Left ventricle myocardium inferior (tissue), 1 donor: Measurements from ENCODE around the gene HSD11B1L. TPM values are rescaled to one million over a fixed set of nuclear protein-coding genes. Genes with fewer than 3 reads are reported as not detected.

Experiments used
- DNase-seq: peaks from one replicate; pipeline ENCODE4 v3.0.0-alpha.2; 2020
- H3K27ac ChIP-seq: fragments of 200-600 bp; replicated peaks from 2 replicates; pipeline ENCODE4 v1.8.0; 2021
- H3K27me3 ChIP-seq: fragments of 200-600 bp; 2 replicates; pipeline ENCODE4 v1.8.0; 2021; ENCODE audit warnings: low read depth
- H3K36me3 ChIP-seq: fragments of 200-600 bp; 2 replicates; pipeline ENCODE4 v1.8.0; 2021
- H3K4me1 ChIP-seq: fragments of 200-600 bp; 2 replicates; pipeline ENCODE4 v1.8.0; 2021
- H3K4me3 ChIP-seq: fragments of 200-600 bp; 2 replicates; pipeline ENCODE4 v1.8.0; 2021; ENCODE audit warnings: mild to moderate bottlenecking, moderate library complexity
- H3K9me3 ChIP-seq: fragments of 200-600 bp; replicated peaks from 2 replicates; pipeline ENCODE4 v1.8.0; 2021
- CTCF ChIP-seq: fragments of 200-600 bp; IDR thresholded peaks from 2 replicates; pipeline ENCODE4 v1.8.0; 2021; ENCODE audit warnings: antibody characterized with exemption, mild to moderate bottlenecking, borderline replicate concordance
- intact Hi-C: fragments of 100-400 bp; cut with micrococcal nuclease; formaldehyde crosslinking; loops from one replicate; pipeline ENCODE4 v1.11.0; 2022
- total RNA-seq: library from RNA; stranded (reverse); fragmentation: NEBNext Ultra II Directional; extraction: Animal tissue kit (Norgen Biotek cat#: 25700); gene quantifications from one replicate; pipeline ENCODE4 v1.2.1, GENCODE V29; 2021
- donor health status: DM: no; HTN: yes; CAD: no; lungs with severe emphysema.

HSD11B1L gene
- total RNA-seq, 1 donor from 2014 or later, result 4.5 TPM

- Histone ChIP-seq H3K27me3 (no peaks in the 10 kb centered on the region), H3K27ac (no peak overlapping the region), H3K9me3 (no peaks in the 10 kb centered on the region), H3K36me3 (peaks cover 95% of the 10 kb centered on the region), H3K4me3 (no peak overlapping the region), H3K4me1 (peaks cover 20% of the 10 kb centered on the region)
- DNase-seq, result no peak
- intact Hi-C loops, result no loop called here
- TF ChIP-seq CTCF, result no peak
Observed at GRCh38 chr19:5696196-5697021, 15.6 kb downstream of the HSD11B1L start.

GRCh38 chr19:5697022-5697889 lies 16.4 kb downstream of the HSD11B1L start:
- Histone ChIP-seq H3K27me3 (no peaks in the 10 kb centered on the region), H3K4me1 (peaks cover 11% of the 10 kb centered on the region), H3K9me3 (no peaks in the 10 kb centered on the region), H3K36me3 (peaks cover 87% of the 10 kb centered on the region), H3K27ac (no peak overlapping the region), H3K4me3 (no peak overlapping the region)
- TF ChIP-seq CTCF, result no peak
- no peak for DNase-seq
- intact Hi-C loops, result no loop called here

- H3K4me3 ChIP-seq, result no peak overlapping the region
- no peaks in the 10 kb centered on the region for H3K9me3 ChIP-seq
- H3K27ac ChIP-seq, result no peak overlapping the region
- no peak for TF ChIP-seq CTCF
- H3K27me3 ChIP-seq, result no peaks in the 10 kb centered on the region
- intact Hi-C loops, result no loop called here
- H3K4me1 ChIP-seq, result peaks cover 3% of the 10 kb centered on the region
- H3K36me3 ChIP-seq, result peaks cover 80% of the 10 kb centered on the region
- no peak for DNase-seq
Observed at GRCh38 chr19:5697890-5698634, 17.2 kb downstream of the HSD11B1L start.

GRCh38 chr19:5698635-5699422 lies 18.0 kb downstream of the HSD11B1L start:
- intact Hi-C loops, result no loop called here
- Histone ChIP-seq H3K27me3 (no peaks in the 10 kb centered on the region), H3K4me1 (no peaks in the 10 kb centered on the region), H3K36me3 (peaks cover 80% of the 10 kb centered on the region), H3K4me3 (no peak overlapping the region), H3K27ac (no peak overlapping the region), H3K9me3 (no peaks in the 10 kb centered on the region)
- TF ChIP-seq CTCF, result no peak
- no peak for DNase-seq
